Measurements from ENCODE around the gene MBL2. TPM values are rescaled to one million over a fixed set of nuclear protein-coding genes. Genes with fewer than 3 reads are reported as not detected.

MBL2 gene
- total and polyA plus RNA-seq, 5 donors from 2014 or later: not detected

- peaks cover 0 to 2% of the 10 kb centered on the region in 2 experiments for H3K9me3 ChIP-seq (ENCODE audit: control insufficient read depth in 2 of 2, low read length in 2 of 2)
- no peaks in the 10 kb centered on the region for H3K4me1 Mint-ChIP-seq
- no peak for ATAC-seq (ENCODE audit: low read depth in 2 of 2)
- no peak overlapping the region for H3K4me3 Mint-ChIP-seq
- H3K27me3 Mint-ChIP-seq: no peaks in the 10 kb centered on the region
- H3K27ac ChIP-seq (ENCODE audit: insufficient read depth, low read length, poor library complexity, severe bottlenecking): no peak overlapping the region
- H3K27me3 ChIP-seq (ENCODE audit: control insufficient read depth, insufficient read depth, low read length): no peaks in the 10 kb centered on the region
- no peaks in the 10 kb centered on the region for H3K36me3 Mint-ChIP-seq
- no peaks in the 10 kb centered on the region for H3K4me1 ChIP-seq (ENCODE audit: control insufficient read depth, insufficient read depth, low read length, poor library complexity, severe bottlenecking)
- no peak for DNase-seq
- no peak overlapping the region for H3K27ac Mint-ChIP-seq
- H3K36me3 ChIP-seq (ENCODE audit: control insufficient read depth, insufficient read depth, low read length): no peaks in the 10 kb centered on the region
- peaks cover 0 to 13% (median 2%) of the 10 kb centered on the region in 7 donors for H3K9me3 Mint-ChIP-seq
- H3K4me3 ChIP-seq (ENCODE audit: low read depth, low read length): no peak overlapping the region
Measured at GRCh38 chr10:52744057-52744805, 28.4 kb downstream of the MBL2 start.

DNA sequence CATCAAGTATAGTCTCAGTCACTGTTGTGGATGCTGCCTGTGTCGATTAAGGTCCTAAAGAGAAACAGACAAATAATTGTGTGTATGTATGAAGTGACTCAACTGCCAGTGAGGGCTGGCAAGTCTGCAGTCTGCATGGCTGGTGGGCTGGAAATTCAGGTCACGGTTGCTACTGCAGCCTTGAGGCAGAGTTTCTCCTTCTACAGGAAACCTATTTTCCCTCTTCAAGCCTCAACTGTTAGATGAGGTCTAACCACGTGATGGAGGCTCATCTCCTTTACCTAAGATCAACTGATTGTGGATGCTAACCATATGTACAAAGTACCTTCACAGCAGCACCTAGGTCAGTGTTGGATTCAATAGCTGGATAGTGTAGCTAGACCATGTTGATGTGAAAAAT is 29.9 kb downstream of the MBL2 start:
- no peak overlapping the region for H3K27ac ChIP-seq (ENCODE audit: insufficient read depth, low read length, poor library complexity, severe bottlenecking)
- H3K4me3 ChIP-seq (ENCODE audit: low read depth, low read length): no peak overlapping the region
- H3K4me1 Mint-ChIP-seq: no peaks in the 10 kb centered on the region
- DNase-seq (no peak), ATAC-seq (ENCODE audit: low read depth in 2 of 2) (no peak)
- H3K27me3 ChIP-seq (ENCODE audit: control insufficient read depth, insufficient read depth, low read length): no peaks in the 10 kb centered on the region
- H3K4me3 Mint-ChIP-seq: no peak overlapping the region
- H3K4me1 ChIP-seq (ENCODE audit: control insufficient read depth, insufficient read depth, low read length, poor library complexity, severe bottlenecking): no peaks in the 10 kb centered on the region
- peaks cover 0 to 17% (median 4%) of the 10 kb centered on the region in 7 donors for H3K9me3 Mint-ChIP-seq
- H3K36me3 ChIP-seq (ENCODE audit: control insufficient read depth, insufficient read depth, low read length): no peaks in the 10 kb centered on the region
- H3K27ac Mint-ChIP-seq: no peak overlapping the region
- H3K36me3 Mint-ChIP-seq: no peaks in the 10 kb centered on the region
- H3K27me3 Mint-ChIP-seq: no peaks in the 10 kb centered on the region
- H3K9me3 ChIP-seq (ENCODE audit: control insufficient read depth in 2 of 2, low read length in 2 of 2): peaks cover 0 to 2% of the 10 kb centered on the region in 2 experiments

- no peaks in the 10 kb centered on the region for H3K36me3 ChIP-seq (ENCODE audit: control insufficient read depth, insufficient read depth, low read length)
- DNase-seq (no peak), ATAC-seq (ENCODE audit: low read depth in 2 of 2) (no peak)
- H3K27ac Mint-ChIP-seq: no peak overlapping the region
- no peak overlapping the region for H3K4me3 ChIP-seq (ENCODE audit: low read depth, low read length)
- H3K27me3 ChIP-seq (ENCODE audit: control insufficient read depth, insufficient read depth, low read length): no peaks in the 10 kb centered on the region
- H3K27ac ChIP-seq (ENCODE audit: insufficient read depth, low read length, poor library complexity, severe bottlenecking): no peak overlapping the region
- H3K9me3 Mint-ChIP-seq: peaks cover 0 to 15% (median 4%) of the 10 kb centered on the region in 7 donors
- H3K4me1 ChIP-seq (ENCODE audit: control insufficient read depth, insufficient read depth, low read length, poor library complexity, severe bottlenecking): no peaks in the 10 kb centered on the region
- H3K9me3 ChIP-seq (ENCODE audit: control insufficient read depth in 2 of 2, low read length in 2 of 2): peaks cover 0 to 2% of the 10 kb centered on the region in 2 experiments
- no peaks in the 10 kb centered on the region for H3K36me3 Mint-ChIP-seq
- no peak overlapping the region for H3K4me3 Mint-ChIP-seq
- no peaks in the 10 kb centered on the region for H3K4me1 Mint-ChIP-seq
- H3K27me3 Mint-ChIP-seq: no peaks in the 10 kb centered on the region
Measured at GRCh38 chr10:52741851-52742250, 30.7 kb downstream of the MBL2 start.

DNA sequence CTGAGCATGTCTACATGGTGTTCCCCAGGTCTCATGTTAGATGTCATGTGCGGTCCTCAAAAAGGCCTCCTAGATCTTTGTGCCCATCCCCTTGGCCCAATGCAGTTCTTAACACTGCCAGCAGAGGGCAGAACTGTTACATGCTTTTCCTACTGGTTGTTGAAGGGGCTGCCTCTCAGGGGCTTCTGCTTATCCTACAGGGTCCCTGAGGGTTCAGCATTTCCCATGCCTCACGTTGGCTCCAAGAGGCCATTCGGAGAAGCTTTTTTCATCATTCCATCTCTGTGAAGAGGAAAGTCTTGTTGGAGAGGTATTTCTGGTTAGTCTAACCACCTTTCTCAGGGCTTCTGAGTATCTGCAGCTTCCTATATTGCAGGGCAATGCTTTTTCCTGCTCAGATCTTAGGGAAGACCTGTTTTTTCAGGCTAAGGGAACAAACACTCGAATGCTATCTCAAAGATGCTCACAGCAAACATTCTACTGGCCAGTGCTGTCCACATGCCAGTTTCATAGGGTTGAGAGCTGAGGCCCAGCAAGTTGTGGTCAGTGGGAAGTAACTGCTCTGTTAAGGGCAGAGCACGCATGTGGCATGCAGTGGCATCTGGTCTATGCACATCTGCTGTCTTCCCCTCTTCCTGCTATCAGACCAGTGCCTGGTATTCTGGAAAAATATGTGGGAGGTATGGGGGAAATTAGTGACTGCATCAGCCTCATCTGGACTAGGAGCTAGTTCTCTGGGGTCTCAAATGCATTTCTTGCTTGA is 31.5 kb downstream of the MBL2 start:
- peak in 1 of 3 donors; percentile 7 for DNase-seq
- Histone ChIP-seq H3K9me3 (ENCODE audit: control insufficient read depth in 2 of 2, low read length in 2 of 2) (no peaks in the 10 kb centered on the region), H3K36me3 (ENCODE audit: control insufficient read depth, insufficient read depth, low read length) (no peaks in the 10 kb centered on the region), H3K27me3 (ENCODE audit: control insufficient read depth, insufficient read depth, low read length) (no peaks in the 10 kb centered on the region), H3K27ac (ENCODE audit: insufficient read depth, low read length, poor library complexity, severe bottlenecking) (no peak overlapping the region), H3K4me3 (ENCODE audit: low read depth, low read length) (no peak overlapping the region), H3K4me1 (ENCODE audit: control insufficient read depth, insufficient read depth, low read length, poor library complexity, severe bottlenecking) (no peaks in the 10 kb centered on the region)
- H3K9me3 Mint-ChIP-seq: peaks cover 0 to 15% (median 4%) of the 10 kb centered on the region in 7 donors
- H3K4me1 Mint-ChIP-seq: no peaks in the 10 kb centered on the region
- H3K4me3 Mint-ChIP-seq: no peak overlapping the region
- H3K36me3 Mint-ChIP-seq: no peaks in the 10 kb centered on the region
- H3K27ac Mint-ChIP-seq: no peak overlapping the region
- no peak for ATAC-seq (ENCODE audit: low read depth in 2 of 2)
- no peaks in the 10 kb centered on the region for H3K27me3 Mint-ChIP-seq

DNA sequence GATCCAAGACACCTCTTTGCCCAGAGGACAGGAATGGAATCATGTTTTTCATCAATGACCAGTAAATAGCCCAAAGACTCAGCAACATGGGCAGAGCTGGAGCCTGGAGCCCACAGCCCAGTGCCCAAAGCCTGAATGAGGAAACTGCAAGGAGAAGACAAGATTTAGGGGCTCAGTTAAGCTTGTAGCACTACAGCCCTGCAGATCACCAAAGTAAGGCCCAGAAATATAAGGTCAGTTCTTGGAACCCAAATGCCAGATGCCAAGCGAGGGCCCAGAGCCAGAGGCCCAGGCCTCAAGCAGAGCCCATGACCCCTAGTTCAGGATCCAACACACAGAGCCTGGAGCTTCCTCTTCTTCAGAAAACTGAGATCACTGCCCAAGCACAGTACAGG is 32.4 kb downstream of the MBL2 start:
- no peaks in the 10 kb centered on the region for H3K27me3 ChIP-seq (ENCODE audit: control insufficient read depth, insufficient read depth, low read length)

GRCh38 chr10:52739380-52740154 is 33.0 kb downstream of the MBL2 start:
- Histone ChIP-seq H3K27ac (ENCODE audit: insufficient read depth, low read length, poor library complexity, severe bottlenecking) (no peak overlapping the region), H3K27me3 (ENCODE audit: control insufficient read depth, insufficient read depth, low read length) (no peaks in the 10 kb centered on the region), H3K9me3 (ENCODE audit: control insufficient read depth in 2 of 2, low read length in 2 of 2) (no peaks in the 10 kb centered on the region), H3K4me3 (ENCODE audit: low read depth, low read length) (no peak overlapping the region), H3K4me1 (ENCODE audit: control insufficient read depth, insufficient read depth, low read length, poor library complexity, severe bottlenecking) (no peaks in the 10 kb centered on the region), H3K36me3 (ENCODE audit: control insufficient read depth, insufficient read depth, low read length) (no peaks in the 10 kb centered on the region)
- Mint-ChIP-seq H3K27me3 (no peaks in the 10 kb centered on the region), H3K27ac (no peak overlapping the region), H3K4me1 (no peaks in the 10 kb centered on the region), H3K36me3 (no peaks in the 10 kb centered on the region), H3K4me3 (no peak overlapping the region), H3K9me3 (peaks cover 0 to 15% (median 5%) of the 10 kb centered on the region in 7 donors)
- DNase-seq (no peak), ATAC-seq (ENCODE audit: low read depth in 2 of 2) (no peak)

More for the DNA sequence above, 32.4 kb downstream of the MBL2 start:
- ATAC-seq (ENCODE audit: low read depth in 2 of 2): no peak
- no peak overlapping the region for H3K4me3 Mint-ChIP-seq
- Histone ChIP-seq H3K9me3 (ENCODE audit: control insufficient read depth in 2 of 2, low read length in 2 of 2) (no peaks in the 10 kb centered on the region), H3K4me1 (ENCODE audit: control insufficient read depth, insufficient read depth, low read length, poor library complexity, severe bottlenecking) (no peaks in the 10 kb centered on the region), H3K4me3 (ENCODE audit: low read depth, low read length) (no peak overlapping the region), H3K27ac (ENCODE audit: insufficient read depth, low read length, poor library complexity, severe bottlenecking) (no peak overlapping the region), H3K36me3 (ENCODE audit: control insufficient read depth, insufficient read depth, low read length) (no peaks in the 10 kb centered on the region)
- no peaks in the 10 kb centered on the region for H3K36me3 Mint-ChIP-seq
- H3K27me3 Mint-ChIP-seq: no peaks in the 10 kb centered on the region
- no peak overlapping the region for H3K27ac Mint-ChIP-seq
- no peak for DNase-seq
- peaks cover 0 to 14% (median 4%) of the 10 kb centered on the region in 7 donors for H3K9me3 Mint-ChIP-seq
- no peaks in the 10 kb centered on the region for H3K4me1 Mint-ChIP-seq

DNA sequence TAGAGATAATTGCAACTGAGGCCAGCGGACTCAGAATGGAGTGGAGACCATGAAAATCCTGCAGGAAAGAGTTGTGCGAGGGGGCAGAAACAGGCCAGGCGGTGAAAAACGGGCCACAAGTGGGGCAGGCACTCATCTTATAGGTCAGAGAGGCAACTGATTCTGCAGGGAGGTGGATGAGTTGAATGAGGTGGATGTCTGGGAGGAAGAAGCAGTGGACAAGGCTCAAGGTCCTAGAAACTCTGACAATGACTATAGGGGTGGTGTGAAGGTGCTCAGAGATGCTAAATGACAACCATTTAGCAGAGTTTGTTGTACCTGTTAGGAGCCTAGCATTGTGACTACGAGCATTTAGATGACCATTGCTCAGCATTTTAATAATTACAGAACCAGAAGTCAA is 33.6 kb downstream of the MBL2 start:
- peaks cover 0 to 13% (median 5%) of the 10 kb centered on the region in 7 donors for H3K9me3 Mint-ChIP-seq
- H3K4me3 ChIP-seq (ENCODE audit: low read depth, low read length): no peak overlapping the region
- no peak for ATAC-seq (ENCODE audit: low read depth in 2 of 2)
- no peak overlapping the region for H3K27ac Mint-ChIP-seq
- H3K9me3 ChIP-seq (ENCODE audit: control insufficient read depth in 2 of 2, low read length in 2 of 2): no peaks in the 10 kb centered on the region
- no peak overlapping the region for H3K4me3 Mint-ChIP-seq
- H3K27me3 ChIP-seq (ENCODE audit: control insufficient read depth, insufficient read depth, low read length): no peaks in the 10 kb centered on the region
- H3K36me3 Mint-ChIP-seq: no peaks in the 10 kb centered on the region
- H3K27me3 Mint-ChIP-seq: no peaks in the 10 kb centered on the region
- no peak for DNase-seq
- no peaks in the 10 kb centered on the region for H3K4me1 Mint-ChIP-seq
- H3K36me3 ChIP-seq (ENCODE audit: control insufficient read depth, insufficient read depth, low read length): no peaks in the 10 kb centered on the region
- H3K27ac ChIP-seq (ENCODE audit: insufficient read depth, low read length, poor library complexity, severe bottlenecking): no peak overlapping the region
- no peaks in the 10 kb centered on the region for H3K4me1 ChIP-seq (ENCODE audit: control insufficient read depth, insufficient read depth, low read length, poor library complexity, severe bottlenecking)

All from CD4-positive, CD25-positive, alpha-beta regulatory T cell (primary cell).